LoVo (cell line): ENCODE measurements around the gene SUMO3.

ENCODE experiments used
- DNase-seq: peaks from one replicate; pipeline ENCODE4 v3.0.0-alpha.2; 2016; ENCODE audit warnings: low spot score

SUMO3 gene

GRCh38 chr21:44801468-44802395 is 16.1 kb downstream of the SUMO3 start, which contains the start of gene UBE2G2:
TSS of gene UBE2G2 (minus strand) at chr21:44801820. CDS start at chr21:44801748, 72 bp downstream.
- peak; percentile 88 for DNase-seq

GRCh38 chr21:44800971-44801467 is 16.8 kb downstream of the SUMO3 start:
- DNase-seq = peak; percentile 50

GRCh38 chr21:44800103-44800502 is 17.8 kb downstream of the SUMO3 start:
- DNase-seq = peak; percentile 42

GRCh38 chr21:44799646-44800045 is 18.2 kb downstream of the SUMO3 start:
- no peak for DNase-seq

GRCh38 chr21:44797775-44798174 is 20.1 kb downstream of the SUMO3 start:
- DNase-seq = no peak

GRCh38 chr21:44795342-44795741 is 22.5 kb downstream of the SUMO3 start:
- DNase-seq = no peak

- no peak for DNase-seq
Observed at GRCh38 chr21:44793592-44794374, 24.1 kb downstream of the SUMO3 start.

GRCh38 chr21:44792702-44793591 is 24.9 kb downstream of the SUMO3 start:
- peak; percentile 51 for DNase-seq

GRCh38 chr21:44791993-44792392 is 25.9 kb downstream of the SUMO3 start:
- DNase-seq = no peak

GRCh38 chr21:44791246-44791645 is 26.6 kb downstream of the SUMO3 start:
- DNase-seq = no peak

- no peak for DNase-seq
Observed at GRCh38 chr21:44790368-44790767, 27.5 kb downstream of the SUMO3 start.

GRCh38 chr21:44789880-44790279 is 28.0 kb downstream of the SUMO3 start:
- no peak for DNase-seq

- DNase-seq = no peak
Observed at GRCh38 chr21:44785620-44786335, 32.1 kb downstream of the SUMO3 start.

- no peak for DNase-seq
Observed at GRCh38 chr21:44784810-44785209, 33.1 kb downstream of the SUMO3 start.

- no peak for DNase-seq
Observed at GRCh38 chr21:44783020-44783696, 34.7 kb downstream of the SUMO3 start.

- DNase-seq = no peak
Observed at GRCh38 chr21:44780767-44781459, 36.9 kb downstream of the SUMO3 start.

- no peak for DNase-seq
Observed at GRCh38 chr21:44780137-44780502, 37.7 kb downstream of the SUMO3 start.

GRCh38 chr21:44779417-44780136 is 38.3 kb downstream of the SUMO3 start:
- no peak for DNase-seq

GRCh38 chr21:44778983-44779382 is 38.9 kb downstream of the SUMO3 start:
- DNase-seq = no peak
